ENCODE measurements around the gene NELFE.
"Not testable (repeated sequence)": the region's sequence is repeated elsewhere in the genome, so short reads cannot be mapped to it uniquely, and the experiment has no call there.

GRCh38 chr6:32005991-32006529, 47.3 kb upstream of the NELFE start:
- TF ChIP-seq EZH2phosphoT487 (IDR thresholded peaks at IDR 0.05; ENCODE audit: low read depth, severe bottlenecking, unreplicated experiment); CTCF (IDR thresholded peaks at IDR 0.05; ENCODE audit: poor library complexity): not testable (repeated sequence)
